Neuronal stem cell (in vitro differentiated cells): ENCODE measurements around the gene NSUN6.

Source experiments
- DNase-seq: peaks from one replicate; pipeline ENCODE4 v3.0.0-alpha.2; 2013; ENCODE audit warnings: low spot score
- H2AFZ ChIP-seq: one replicate; pipeline ENCODE4 v1.6.1; 2013; ENCODE audit warnings: mild to moderate bottlenecking, low read length, inconsistent platforms
- H2AK5ac ChIP-seq: 2 replicates; pipeline ENCODE4 v1.6.1; 2013; ENCODE audit warnings: low read depth, mild to moderate bottlenecking, inconsistent platforms, low read length, moderate library complexity, mixed read lengths
- H2BK120ac ChIP-seq: 2 replicates; pipeline ENCODE4 v1.6.1; 2013; ENCODE audit warnings: low read depth, mild to moderate bottlenecking, inconsistent platforms, low read length, moderate library complexity, mixed read lengths
- H2BK12ac ChIP-seq: one replicate; pipeline ENCODE4 v1.6.1; 2013; ENCODE audit warnings: low read length, inconsistent platforms
- H2BK15ac ChIP-seq: 2 replicates; pipeline ENCODE4 v1.6.1; 2013; ENCODE audit warnings: mild to moderate bottlenecking, low read length, inconsistent platforms, mixed read lengths
- H2BK5ac ChIP-seq: one replicate; pipeline ENCODE4 v1.6.1; 2013; ENCODE audit warnings: inconsistent platforms, mild to moderate bottlenecking, low read length, moderate library complexity
- H3K14ac ChIP-seq: one replicate; pipeline ENCODE4 v1.6.1; 2013; ENCODE audit warnings: low read length, inconsistent platforms
- H3K18ac ChIP-seq: 2 replicates; pipeline ENCODE4 v1.6.1; 2013; ENCODE audit warnings: low read length, inconsistent platforms
- H3K23ac ChIP-seq: 2 replicates; pipeline ENCODE4 v1.6.1; 2013; ENCODE audit warnings: low read depth, mild to moderate bottlenecking, mixed read lengths, low read length, inconsistent platforms; ENCODE audit not compliant: poor library complexity
- H3K27ac ChIP-seq: replicated peaks from 3 replicates; pipeline ENCODE4 v1.5.1; 2013; ENCODE audit warnings: low read length, inconsistent platforms
- H3K27me3 ChIP-seq, 3 experiments: 2 replicates each; pipeline ENCODE4 v1.6.1; 2013; ENCODE audit warnings: low read length in 3 of 3, mild to moderate bottlenecking in 2 of 3, inconsistent platforms in 1 of 3, low read depth in 1 of 3, mixed read lengths in 1 of 3, moderate library complexity in 1 of 3; ENCODE audit not compliant: control insufficient read depth in 3 of 3, insufficient read depth in 3 of 3
- H3K36me3 ChIP-seq, 2 donors: replicated peaks in 1 of 2; 2 replicates each; pipeline ENCODE4 v1.6.1; 2013; ENCODE audit warnings: low read length in 2 of 2; ENCODE audit not compliant: control insufficient read depth in 2 of 2, insufficient read depth in 2 of 2
- H3K4ac ChIP-seq: 2 replicates; pipeline ENCODE4 v1.6.1; 2013; ENCODE audit warnings: inconsistent platforms, mild to moderate bottlenecking, low read length, moderate library complexity
- H3K4me1 ChIP-seq, 2 donors: 1 replicate in 1 of 2; 2 replicates in 1 of 2; pipeline ENCODE4 v1.6.1; 2013; ENCODE audit warnings: low read length in 2 of 2, low read depth in 1 of 2; ENCODE audit not compliant: control insufficient read depth in 2 of 2, insufficient read depth in 1 of 2
- H3K4me2 ChIP-seq: one replicate; pipeline ENCODE4 v1.6.1; 2013; ENCODE audit warnings: mild to moderate bottlenecking, low read length, inconsistent platforms; ENCODE audit not compliant: insufficient read depth, poor library complexity, severe bottlenecking
- H3K4me3 ChIP-seq, 2 donors: 2 replicates each; pipeline ENCODE4 v1.5.1; 2013; ENCODE audit warnings: low read length in 2 of 2, mild to moderate bottlenecking in 2 of 2, inconsistent platforms in 1 of 2, moderate library complexity in 1 of 2
- H3K79me1 ChIP-seq: one replicate; pipeline ENCODE4 v1.6.1; 2013; ENCODE audit warnings: low read depth, mild to moderate bottlenecking, inconsistent platforms, low read length, moderate library complexity
- H3K9ac ChIP-seq: one replicate; pipeline ENCODE4 v1.6.1; 2013; ENCODE audit warnings: mild to moderate bottlenecking, low read depth, low read length, inconsistent platforms; ENCODE audit not compliant: poor library complexity
- H3K9me3 ChIP-seq, 2 donors: replicated peaks in 1 of 2; 2 replicates each; pipeline versions ENCODE3 to v1.6.1; 2013; ENCODE audit warnings: low read length in 2 of 2, mild to moderate bottlenecking in 2 of 2, inconsistent platforms in 1 of 2, low read depth in 1 of 2, mixed read lengths in 1 of 2, moderate library complexity in 1 of 2; ENCODE audit not compliant: control insufficient read depth in 2 of 2, insufficient read depth in 1 of 2
- H4K8ac ChIP-seq: one replicate; pipeline ENCODE4 v1.6.1; 2013; ENCODE audit warnings: low read depth, mild to moderate bottlenecking, inconsistent platforms, low read length, moderate library complexity
- H4K91ac ChIP-seq: one replicate; pipeline ENCODE4 v1.6.1; 2013; ENCODE audit warnings: low read length, low read depth, mild to moderate bottlenecking, inconsistent platforms; ENCODE audit not compliant: poor library complexity
- WGBS, 2 donors: extraction: QIAGEN DNeasy Blood & Tissue Kit; methylation state at CpG; one replicate each; pipeline ENCODE4 v1.1.7; 2013; ENCODE audit warnings: missing lambda C conversion rate in 2 of 2, mixed read lengths in 1 of 2; ENCODE audit not compliant: insufficient read length in 2 of 2, insufficient replicate concordance in 1 of 2; ENCODE audit errors: extremely low coverage in 2 of 2; 5-methylcytosine and 5-hydroxymethylcytosine counted together

Gene NSUN6

DNA sequence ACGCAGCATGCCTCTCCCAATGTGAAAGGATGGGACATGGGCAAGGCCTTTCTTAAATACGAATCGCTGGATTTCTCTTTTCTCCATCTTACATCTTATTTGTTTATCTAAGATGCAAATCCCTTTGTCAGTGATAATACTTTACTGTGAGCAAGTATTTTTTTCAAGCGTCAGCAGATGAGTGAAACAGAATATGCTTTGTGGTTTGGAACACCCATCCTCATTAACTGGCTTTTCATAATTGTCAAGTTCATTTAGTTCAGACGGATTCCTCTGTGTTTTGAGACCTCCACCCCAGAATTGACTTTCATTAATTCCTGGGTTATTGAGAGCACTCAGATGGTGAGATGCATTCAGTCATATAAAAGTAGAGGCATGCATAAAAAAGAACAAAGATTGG is 149.8 kb downstream of the NSUN6 start:
- no CpG with 5 or more reads among the region's 5 CpGs for WGBS, 2 donors

DNA sequence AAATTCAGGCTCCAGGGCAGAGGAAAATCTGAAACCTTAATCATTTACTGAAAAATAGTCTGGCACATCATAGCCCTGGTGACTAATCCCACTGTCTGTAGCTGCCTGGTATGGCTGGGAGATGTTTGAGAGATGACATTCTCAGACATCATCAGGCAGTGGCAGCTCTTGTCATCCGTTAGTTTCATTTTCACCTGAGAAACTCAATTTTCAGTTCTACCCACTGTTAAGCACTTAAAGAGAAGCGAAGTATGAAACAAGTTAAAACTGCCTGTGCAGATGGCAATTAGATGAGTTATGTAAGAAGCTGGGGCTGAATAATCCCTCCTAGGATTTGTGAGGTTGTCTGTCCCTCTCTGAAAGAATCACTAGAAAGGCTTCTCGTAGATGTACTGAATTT is 150.2 kb downstream of the NSUN6 start:
- Histone ChIP-seq H3K4me1 (no peaks in the 10 kb centered on the region), H3K4me2 (no peak overlapping the region), H2BK120ac (no peak overlapping the region), H2BK5ac (no peak overlapping the region), H3K27me3 (peaks cover 0 to 13% (median 0%) of the 10 kb centered on the region in 3 experiments), H4K91ac (no peak overlapping the region), H3K27ac (no peak overlapping the region), H3K9ac (no peak overlapping the region), H3K9me3 (no peaks in the 10 kb centered on the region), H2BK15ac (no peak overlapping the region), H3K4me3 (no peak overlapping the region), H3K4ac (no peak overlapping the region), H2AK5ac (no peak overlapping the region), H3K79me1 (no peaks in the 10 kb centered on the region), H3K23ac (no peak overlapping the region), H3K14ac (no peak overlapping the region), H3K36me3 (no peaks in the 10 kb centered on the region), H4K8ac (no peak overlapping the region), H2BK12ac (no peak overlapping the region), H3K18ac (no peak overlapping the region), H2AFZ (no peak overlapping the region)
- no CpG with 5 or more reads among the region's 3 CpGs for WGBS, 2 donors
- no peak for DNase-seq

More for the DNA sequence above, 149.8 kb downstream of the NSUN6 start:
- Histone ChIP-seq H3K79me1 (no peaks in the 10 kb centered on the region), H3K27ac (no peak overlapping the region), H3K4me3 (no peak overlapping the region), H3K14ac (no peak overlapping the region), H3K4ac (no peak overlapping the region), H3K4me2 (no peak overlapping the region), H2BK5ac (no peak overlapping the region), H2BK120ac (no peak overlapping the region), H3K9me3 (no peaks in the 10 kb centered on the region), H4K8ac (no peak overlapping the region), H3K36me3 (no peaks in the 10 kb centered on the region), H3K18ac (no peak overlapping the region), H2AFZ (no peak overlapping the region), H3K4me1 (no peaks in the 10 kb centered on the region), H4K91ac (no peak overlapping the region), H3K23ac (no peak overlapping the region), H2BK15ac (no peak overlapping the region), H3K27me3 (peaks cover 0 to 13% (median 0%) of the 10 kb centered on the region in 3 experiments), H2BK12ac (no peak overlapping the region), H2AK5ac (no peak overlapping the region), H3K9ac (no peak overlapping the region)
- no peak for DNase-seq

DNA sequence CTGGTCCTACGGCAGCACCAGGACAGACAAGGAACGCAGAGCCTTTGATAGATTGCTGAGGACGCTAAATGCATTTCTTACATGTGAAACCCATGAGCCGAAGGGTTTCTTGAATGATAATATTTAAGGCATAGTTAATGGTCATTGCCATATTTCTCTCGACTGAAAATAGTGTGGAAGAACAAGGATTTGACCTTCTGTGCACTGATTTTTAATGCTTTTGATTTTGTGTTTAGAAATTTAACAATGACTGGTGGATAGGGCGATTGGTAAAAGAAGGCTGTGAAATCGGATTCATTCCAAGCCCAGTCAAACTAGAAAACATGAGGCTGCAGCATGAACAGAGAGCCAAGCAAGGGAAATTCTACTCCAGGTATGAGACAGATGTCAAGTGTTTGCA is 150.8 kb downstream of the NSUN6 start:
- no peak for DNase-seq
- no peak overlapping the region for H4K91ac ChIP-seq
- WGBS, 2 donors: no CpG with 5 or more reads among the region's 7 CpGs
- no peak overlapping the region for H3K4me3 ChIP-seq
- no peak overlapping the region for H2AK5ac ChIP-seq
- H4K8ac ChIP-seq: no peak overlapping the region
- H3K36me3 ChIP-seq: no peaks in the 10 kb centered on the region
- H2BK15ac ChIP-seq: no peak overlapping the region
- no peaks in the 10 kb centered on the region for H3K9me3 ChIP-seq
- no peaks in the 10 kb centered on the region for H3K79me1 ChIP-seq
- H3K4ac ChIP-seq: no peak overlapping the region
- H2AFZ ChIP-seq: no peak overlapping the region
- no peak overlapping the region for H3K27ac ChIP-seq
- no peak overlapping the region for H2BK12ac ChIP-seq
- no peak overlapping the region for H2BK120ac ChIP-seq
- H3K14ac ChIP-seq: no peak overlapping the region
- H3K4me2 ChIP-seq: no peak overlapping the region
- no peak overlapping the region for H3K18ac ChIP-seq
- no peak overlapping the region for H3K9ac ChIP-seq
- no peak overlapping the region for H3K23ac ChIP-seq
- no peaks in the 10 kb centered on the region for H3K4me1 ChIP-seq
- H2BK5ac ChIP-seq: no peak overlapping the region
- H3K27me3 ChIP-seq: peaks cover 0 to 13% (median 0%) of the 10 kb centered on the region in 3 experiments

DNA sequence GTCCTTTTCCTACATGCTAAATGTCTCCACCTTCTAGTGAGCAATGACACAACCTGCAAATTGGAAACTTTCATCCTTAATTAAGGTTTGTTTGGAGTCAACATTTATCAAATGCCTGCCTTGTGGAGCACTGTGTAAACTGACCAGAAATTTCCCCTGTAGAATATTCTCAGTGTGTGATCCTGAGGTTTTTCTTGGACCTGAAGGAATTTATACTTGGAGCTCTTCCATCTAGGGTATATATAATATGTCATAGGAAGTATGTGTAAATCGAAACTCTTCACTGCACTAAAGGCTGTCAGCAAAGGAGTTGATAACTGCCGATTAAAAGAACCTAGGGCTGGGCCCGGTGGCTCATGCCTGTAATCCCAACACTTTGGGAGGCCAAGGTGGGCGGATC is 152.4 kb downstream of the NSUN6 start:
- no peaks in the 10 kb centered on the region for H3K36me3 ChIP-seq
- no peak overlapping the region for H2BK12ac ChIP-seq
- H4K8ac ChIP-seq: no peak overlapping the region
- H3K4ac ChIP-seq: no peak overlapping the region
- H3K9ac ChIP-seq: no peak overlapping the region
- no peak overlapping the region for H2BK120ac ChIP-seq
- H3K9me3 ChIP-seq: no peaks in the 10 kb centered on the region
- no peak overlapping the region for H3K4me3 ChIP-seq
- no peak overlapping the region for H2AFZ ChIP-seq
- peaks cover 0 to 13% (median 0%) of the 10 kb centered on the region in 3 experiments for H3K27me3 ChIP-seq
- H3K79me1 ChIP-seq: no peaks in the 10 kb centered on the region
- no peak overlapping the region for H2BK15ac ChIP-seq
- H3K23ac ChIP-seq: no peak overlapping the region
- H2AK5ac ChIP-seq: no peak overlapping the region
- H3K4me2 ChIP-seq: no peak overlapping the region
- H3K27ac ChIP-seq: no peak overlapping the region
- no peaks in the 10 kb centered on the region for H3K4me1 ChIP-seq
- H4K91ac ChIP-seq: no peak overlapping the region
- WGBS, 2 donors: no CpG with 5 or more reads among the region's 4 CpGs
- H3K18ac ChIP-seq: no peak overlapping the region
- H3K14ac ChIP-seq: no peak overlapping the region
- no peak overlapping the region for H2BK5ac ChIP-seq
- DNase-seq: no peak
